ENCODE measurements around the gene PJA2. TPM values are rescaled to one million over a fixed set of nuclear protein-coding genes. Genes with fewer than 3 reads are reported as not detected.

The PJA2 gene
- total and polyA plus RNA-seq, 9 of the 15 experiments (the other 6 are each of a cell fraction or from before 2014, with no cell fraction given): 25.1 to 82.1 (median 50.1) TPM

- H3K4me2 ChIP-seq (ENCODE audit: insufficient read depth, low read length): no peak overlapping the region
- ChIA-PET POLR2A (interaction anchor here (0.9 to 1.4 kb wide), 2 partner anchors 9 to 14 kb away, joined by 3 to 4 read pairs; no protein-coding TSS in a partner anchor), CTCF (ENCODE audit: low intra/inter-chr PET ratio) (no interaction called here)
- FAIRE-seq: no peak
- H3K79me2 ChIP-seq (ENCODE audit: control insufficient read depth, insufficient read depth, low read length): no peaks in the 10 kb centered on the region
- H3K4me3 ChIP-seq: no peak overlapping the region
- no peak overlapping the region for H3K27ac ChIP-seq (ENCODE audit: extremely low read depth, low read depth, low read length)
- H3K27me3 ChIP-seq (ENCODE audit: control insufficient read depth in 2 of 2, insufficient read depth in 2 of 2, low read length in 2 of 2): peaks cover 4 to 9% of the 10 kb centered on the region in 2 experiments; a peak in 2 of 5 replicates
- in situ Hi-C loops (cut with MboI): no loop called here
- no TSS peak for BruUV-seq (replicated peaks)
- H3K9ac ChIP-seq (ENCODE audit: insufficient read depth in 1 of 2, low read depth in 2 of 2, low read length in 2 of 2): no peak overlapping the region
- ATAC-seq: no peak
- intact Hi-C loops (cut with micrococcal nuclease): loop anchor here (5.0 kb wide), 1 partner anchor 121 kb away; no protein-coding TSS in a partner anchor
- no peak overlapping the region for H2AFZ ChIP-seq (ENCODE audit: low read depth, low read length)
- 2% methylated on average over 4 of the region's 4 CpGs for WGBS (ENCODE audit: insufficient coverage, low coverage, missing lambda C conversion rate)
- no peak for DNase-seq (ENCODE audit: extremely low read depth in 1 of 4, low spot score in 3 of 4)
- TF ChIP-seq USF2 (CRISPR knock-in tag; IDR thresholded peaks at IDR 0.05): peak; percentile 40
- TF ChIP-seq GATAD2A (IDR thresholded peaks at IDR 0.05): no peak
- TF ChIP-seq TFE3 (CRISPR knock-in tag; IDR thresholded peaks at IDR 0.05): peak; percentile 20; the same call in 1 of the 2 replicates
- TF ChIP-seq BHLHE40 (IDR thresholded peaks at IDR 0.05; ENCODE audit: low read length): peak; percentile 28; the same call in 1 of the 2 replicates
- no peaks in the 10 kb centered on the region for H3K9me3 ChIP-seq (replicated peaks; ENCODE audit: control insufficient read depth, insufficient read depth, low read depth, low read length)
- no peaks in the 10 kb centered on the region for H3K36me3 ChIP-seq (ENCODE audit: control insufficient read depth, insufficient read depth, low read length)
- no peaks in the 10 kb centered on the region for H4K20me1 ChIP-seq (replicated peaks; ENCODE audit: control insufficient read depth, insufficient read depth, low read length)
- no peaks in the 10 kb centered on the region for H3K4me1 ChIP-seq (replicated peaks in 1 of 2; ENCODE audit: control insufficient read depth in 2 of 2, insufficient read depth in 2 of 2, low read length in 2 of 2)
- H3K9me1 ChIP-seq (ENCODE audit: control insufficient read depth, insufficient read depth, low read length): no peaks in the 10 kb centered on the region
Measured at GRCh38 chr5:109316634-109317033, 93.1 kb downstream of the PJA2 start.
